MCF 10A (cell line): Measurements from ENCODE around the gene OSBPL9. TPM values are rescaled to one million over a fixed set of nuclear protein-coding genes. Genes with fewer than 3 reads are reported as not detected.

Experiments
- BruUV-seq: library from RNA; stranded (reverse); fragments of 400-500 nt; replicated peaks from 2 replicates; lab custom pipeline; 2021; lab: Mats Ljungman, UMichigan
- CTCF ChIA-PET: fragments of 300-600 bp; sonication (Branson Sonifier 250); formaldehyde crosslinking; extraction: SDS; loops from one replicate; lab custom pipeline; 2021; ENCODE audit warnings: antibody characterized with exemption, inconsistent platforms; lab: Yijun Ruan, JAX
- POLR2A ChIA-PET: fragments of 300-600, 350-650 bp; sonication (Branson Sonifier 250); formaldehyde crosslinking; extraction: SDS; loops from one replicate; lab custom pipeline; 2020; ENCODE audit warnings: antibody characterized with exemption, inconsistent platforms; lab: Yijun Ruan, JAX
- DNase-seq: peaks from one replicate; pipeline ENCODE4 v3.0.0-alpha.2; 2018; ENCODE audit not compliant: unreplicated experiment
- H3K27ac Mint-ChIP-seq: one replicate; pipeline ENCODE4 v1.8.0; 2022; ENCODE audit warnings: mild to moderate bottlenecking, low read depth, mixed read lengths; ENCODE audit not compliant: unreplicated experiment
- H3K27me3 Mint-ChIP-seq: one replicate; pipeline ENCODE4 v1.8.0; 2022; ENCODE audit warnings: mixed read lengths; ENCODE audit not compliant: insufficient read depth, unreplicated experiment
- H3K36me3 Mint-ChIP-seq: one replicate; pipeline ENCODE4 v1.8.0; 2022; ENCODE audit warnings: mild to moderate bottlenecking, moderate library complexity, mixed read lengths; ENCODE audit not compliant: insufficient read depth, unreplicated experiment
- H3K4me1 Mint-ChIP-seq: one replicate; pipeline ENCODE4 v1.8.0; 2022; ENCODE audit warnings: mixed read lengths; ENCODE audit not compliant: insufficient read depth, unreplicated experiment
- H3K4me3 Mint-ChIP-seq: one replicate; pipeline ENCODE4 v1.8.0; 2022; ENCODE audit warnings: mild to moderate bottlenecking, moderate library complexity, mixed read lengths; ENCODE audit not compliant: unreplicated experiment
- H3K9me3 Mint-ChIP-seq: one replicate; pipeline ENCODE4 v1.8.0; 2022; ENCODE audit warnings: mixed read lengths; ENCODE audit not compliant: unreplicated experiment
- CTCF ChIP-seq: fragments of 200-600 bp; IDR thresholded peaks from one replicate; pipeline ENCODE4 v1.8.0; 2022; ENCODE audit warnings: antibody characterized with exemption, mild to moderate bottlenecking; ENCODE audit not compliant: unreplicated experiment
- intact Hi-C: fragments of 100-400 bp; cut with micrococcal nuclease; formaldehyde crosslinking; loops from 2 replicates; pipeline ENCODE4 v1.14.1; 2022
- total RNA-seq: library from RNA; stranded (reverse); gene quantifications from 2 replicates; pipeline ENCODE4 v1.2.3, GENCODE V29; 2022

Gene OSBPL9
- total RNA-seq, 1 experiment from 2014 or later = 51.7 TPM

- no peak for TF ChIP-seq CTCF
- CTCF ChIA-PET = interaction anchor here (0.6 kb wide), 1 partner anchor 33 kb away, joined by 4 read pairs; no protein-coding TSS in a partner anchor
- no peak overlapping the region for H3K4me3 Mint-ChIP-seq
- intact Hi-C loops = no loop called here
- H3K27ac Mint-ChIP-seq = no peak overlapping the region
- no TSS peak for BruUV-seq
- H3K4me1 Mint-ChIP-seq = peaks cover 7% of the 10 kb centered on the region
- no peaks in the 10 kb centered on the region for H3K27me3 Mint-ChIP-seq
- no peaks in the 10 kb centered on the region for H3K9me3 Mint-ChIP-seq
- H3K36me3 Mint-ChIP-seq = no peaks in the 10 kb centered on the region
- POLR2A ChIA-PET = no interaction called here
- no peak for DNase-seq
Measured at GRCh38 chr1:51594716-51595115, 22.2 kb upstream of the OSBPL9 start.

- Mint-ChIP-seq H3K27ac (no peak overlapping the region), H3K9me3 (no peaks in the 10 kb centered on the region), H3K36me3 (no peaks in the 10 kb centered on the region), H3K4me3 (no peak overlapping the region), H3K4me1 (no peaks in the 10 kb centered on the region), H3K27me3 (no peaks in the 10 kb centered on the region)
- no peak for DNase-seq
- POLR2A ChIA-PET = interaction anchor here (0.6 kb wide), 1 partner anchor 889 kb away, joined by 3 read pairs; no protein-coding TSS in a partner anchor
- CTCF ChIA-PET = interaction anchor here (0.6 to 1.0 kb wide), 3 partner anchors 65 to 168 kb away, joined by 3 to 4 read pairs (median 4); no protein-coding TSS in a partner anchor
- TF ChIP-seq CTCF = no peak
- intact Hi-C loops = no loop called here
- BruUV-seq = no TSS peak
Measured at GRCh38 chr1:51600529-51600928, 16.4 kb upstream of the OSBPL9 start.

- no TSS peak for BruUV-seq
- no peaks in the 10 kb centered on the region for H3K4me1 Mint-ChIP-seq
- no peak overlapping the region for H3K27ac Mint-ChIP-seq
- no peaks in the 10 kb centered on the region for H3K9me3 Mint-ChIP-seq
- TF ChIP-seq CTCF = no peak
- DNase-seq = no peak
- H3K4me3 Mint-ChIP-seq = no peak overlapping the region
- H3K36me3 Mint-ChIP-seq = no peaks in the 10 kb centered on the region
- ChIA-PET POLR2A (no interaction called here), CTCF (interaction anchor here (0.6 to 0.7 kb wide), 2 partner anchors 65 to 168 kb away, joined by 3 to 4 read pairs; no protein-coding TSS in a partner anchor)
- no peaks in the 10 kb centered on the region for H3K27me3 Mint-ChIP-seq
- intact Hi-C loops = no loop called here
Measured at GRCh38 chr1:51600965-51601364, 15.9 kb upstream of the OSBPL9 start.

GRCh38 chr1:51605961-51606723, 10.8 kb upstream of the OSBPL9 start:
- Mint-ChIP-seq H3K4me1 (peaks cover 7% of the 10 kb centered on the region), H3K9me3 (no peaks in the 10 kb centered on the region), H3K4me3 (no peak overlapping the region), H3K27me3 (peaks cover 9% of the 10 kb centered on the region), H3K27ac (no peak overlapping the region), H3K36me3 (no peaks in the 10 kb centered on the region)
- TF ChIP-seq CTCF = no peak
- POLR2A ChIA-PET = interaction anchor here (0.6 to 1.1 kb wide), 2 partner anchors 106 to 1157 kb away, joined by 3 to 5 read pairs; no protein-coding TSS in a partner anchor
- intact Hi-C loops = no loop called here
- DNase-seq = peak; percentile 30
- CTCF ChIA-PET = no interaction called here
- no TSS peak for BruUV-seq
